H9 (cell line): ENCODE results near the gene RNF130. TPM values are rescaled to one million over a fixed set of nuclear protein-coding genes. Genes with fewer than 3 reads are reported as not detected.

Experiments used
- DNase-seq: peaks from one replicate; pipeline ENCODE4 v3.0.0-alpha.2; 2017
- H2AFZ ChIP-seq: one replicate; pipeline ENCODE4 v1.6.1; 2013; ENCODE audit warnings: mild to moderate bottlenecking, low read length, control low read depth, moderate library complexity
- H2AK5ac ChIP-seq: 2 replicates; pipeline ENCODE4 v1.6.1; 2013; ENCODE audit warnings: low read length, control low read depth, mixed read lengths; ENCODE audit not compliant: insufficient read length
- H2BK120ac ChIP-seq: one replicate; pipeline ENCODE4 v1.6.1; 2013; ENCODE audit warnings: low read depth, mild to moderate bottlenecking, low read length, control low read depth, inconsistent platforms; ENCODE audit not compliant: poor library complexity, severe bottlenecking
- H2BK12ac ChIP-seq: 2 replicates; pipeline ENCODE4 v1.6.1; 2013; ENCODE audit warnings: low read length, control low read depth, mixed read lengths, low read depth; ENCODE audit not compliant: insufficient read length
- H2BK15ac ChIP-seq: 2 replicates; pipeline ENCODE4 v1.6.1; 2013; ENCODE audit warnings: low read depth, low read length, control low read depth
- H2BK20ac ChIP-seq: one replicate; pipeline ENCODE4 v1.6.1; 2013; ENCODE audit warnings: low read depth, mild to moderate bottlenecking, low read length, control low read depth, inconsistent platforms; ENCODE audit not compliant: poor library complexity, severe bottlenecking
- H2BK5ac ChIP-seq: 2 replicates; pipeline ENCODE4 v1.6.1; 2013; ENCODE audit warnings: low read length, control low read depth, mixed read lengths; ENCODE audit not compliant: insufficient read length
- H3K14ac ChIP-seq: 2 replicates; pipeline ENCODE4 v1.6.1; 2013; ENCODE audit warnings: low read length, control low read depth; ENCODE audit not compliant: insufficient read depth
- H3K18ac ChIP-seq: 2 replicates; pipeline ENCODE4 v1.6.1; 2013; ENCODE audit warnings: low read depth, mild to moderate bottlenecking, mixed read lengths, low read length, control low read depth; ENCODE audit not compliant: insufficient read length
- H3K23ac ChIP-seq: 2 replicates; pipeline ENCODE4 v1.6.1; 2013; ENCODE audit warnings: low read length, control low read depth, mixed read lengths, low read depth; ENCODE audit not compliant: insufficient read length
- H3K23me2 ChIP-seq: 2 replicates; pipeline ENCODE4 v1.6.1; 2013; ENCODE audit warnings: low read depth, mild to moderate bottlenecking, mixed read lengths, low read length, control low read depth; ENCODE audit not compliant: insufficient read length, poor library complexity, severe bottlenecking
- H3K27ac ChIP-seq: 2 replicates; pipeline ENCODE4 v1.5.1; 2013; ENCODE audit warnings: low read length, control low read depth, mixed read lengths, low read depth; ENCODE audit not compliant: insufficient read length
- H3K27me3 ChIP-seq: 2 replicates; pipeline ENCODE4 v1.6.1; 2013; ENCODE audit warnings: low read length, control low read depth, inconsistent platforms; ENCODE audit not compliant: insufficient read depth
- H3K4ac ChIP-seq: 2 replicates; pipeline ENCODE4 v1.6.1; 2013; ENCODE audit warnings: low read depth, mild to moderate bottlenecking, control low read depth, inconsistent platforms, low read length, moderate library complexity
- H3K4me1 ChIP-seq: 2 replicates; pipeline ENCODE4 v1.6.1; 2013; ENCODE audit warnings: low read length, control low read depth, inconsistent platforms; ENCODE audit not compliant: insufficient read depth
- H3K4me2 ChIP-seq: 2 replicates; pipeline ENCODE4 v1.6.1; 2013; ENCODE audit warnings: low read length, control low read depth, mixed read lengths; ENCODE audit not compliant: insufficient read length, insufficient read depth
- H3K56ac ChIP-seq: 2 replicates; pipeline ENCODE4 v1.6.1; 2013; ENCODE audit warnings: low read depth, mild to moderate bottlenecking, mixed read lengths, low read length, control low read depth; ENCODE audit not compliant: insufficient read length
- H3K79me1 ChIP-seq: 2 replicates; pipeline ENCODE4 v1.6.1; 2013; ENCODE audit warnings: low read depth, mild to moderate bottlenecking, moderate library complexity, low read length, control low read depth, inconsistent platforms; ENCODE audit not compliant: insufficient read depth, poor library complexity, severe bottlenecking
- H3K79me2 ChIP-seq: 2 replicates; pipeline ENCODE4 v1.6.1; 2013; ENCODE audit warnings: low read length, control low read depth, inconsistent platforms; ENCODE audit not compliant: insufficient read depth
- H3K9ac ChIP-seq: 2 replicates; pipeline ENCODE4 v1.6.1; 2013; ENCODE audit warnings: low read length, control low read depth, mixed read lengths; ENCODE audit not compliant: insufficient read length; ENCODE audit errors: extremely low read depth
- H3K9me3 ChIP-seq: one replicate; pipeline ENCODE4 v1.6.1; 2013; ENCODE audit warnings: low read depth, low read length, inconsistent platforms; ENCODE audit not compliant: control insufficient read depth
- H3T11ph ChIP-seq: one replicate; pipeline ENCODE4 v1.6.1; 2013; ENCODE audit warnings: mild to moderate bottlenecking, low read length, control low read depth, inconsistent platforms
- H4K20me1 ChIP-seq: one replicate; pipeline ENCODE4 v1.6.1; 2013; ENCODE audit not compliant: control insufficient read depth, insufficient read length, insufficient read depth
- H4K5ac ChIP-seq: 2 replicates; pipeline ENCODE4 v1.6.1; 2013; ENCODE audit warnings: low read depth, mild to moderate bottlenecking, mixed read lengths, low read length, control low read depth; ENCODE audit not compliant: insufficient read length
- H4K8ac ChIP-seq: replicated peaks from 2 replicates; pipeline ENCODE4 v1.6.1; 2013; ENCODE audit warnings: low read length, control low read depth, mixed read lengths, low read depth; ENCODE audit not compliant: insufficient read length
- H4K91ac ChIP-seq: 2 replicates; pipeline ENCODE4 v1.6.1; 2013; ENCODE audit warnings: low read depth, mild to moderate bottlenecking, moderate library complexity, mixed read lengths, low read length, control low read depth; ENCODE audit not compliant: insufficient read length
- H3K27ac Mint-ChIP-seq, 3 experiments: 2 replicates in 2 of 3; 3 replicates in 1 of 3; pipeline ENCODE4 v1.8.0; 2020 to 2021; ENCODE audit warnings: mixed read lengths in 3 of 3, mild to moderate bottlenecking in 1 of 3, moderate library complexity in 1 of 3
- H3K27me3 Mint-ChIP-seq: 2 replicates; pipeline ENCODE4 v1.8.0; 2021; ENCODE audit warnings: low read depth, mild to moderate bottlenecking, moderate library complexity, mixed read lengths
- H3K36me3 Mint-ChIP-seq, 3 experiments: 2 replicates in 2 of 3; 3 replicates in 1 of 3; pipeline ENCODE4 v1.8.0; 2020 to 2021; ENCODE audit warnings: low read depth in 3 of 3, mixed read lengths in 3 of 3; ENCODE audit not compliant: insufficient read depth in 1 of 3
- H3K4me1 Mint-ChIP-seq, 2 experiments: 2 replicates each; pipeline ENCODE4 v1.8.0; 2020; ENCODE audit warnings: mixed read lengths in 2 of 2
- H3K4me3 Mint-ChIP-seq, 2 experiments: 2 replicates in 1 of 2; 3 replicates in 1 of 2; pipeline ENCODE4 v1.8.0; 2020 to 2021; ENCODE audit warnings: mild to moderate bottlenecking in 2 of 2, mixed read lengths in 2 of 2, moderate library complexity in 1 of 2
- H3K9me3 Mint-ChIP-seq, 2 experiments: 2 replicates in 1 of 2; 3 replicates in 1 of 2; pipeline ENCODE4 v1.8.0; 2020; ENCODE audit warnings: mild to moderate bottlenecking in 2 of 2, mixed read lengths in 2 of 2, moderate library complexity in 1 of 2
- CTCF ChIP-seq: fragments of 200-600 bp; sonication (generic); conservative IDR thresholded peaks from 3 replicates; pipeline ENCODE4 v1.8.0; 2021; ENCODE audit warnings: antibody characterized with exemption, mild to moderate bottlenecking
- WGBS: extraction: QIAGEN DNeasy Blood & Tissue Kit; methylation state at CpG from one replicate; pipeline ENCODE4 v1.1.7; 2013; ENCODE audit warnings: missing lambda C conversion rate, low lambda C conversion rate, mixed read lengths; ENCODE audit not compliant: insufficient read length; ENCODE audit errors: extremely low coverage; 5-methylcytosine and 5-hydroxymethylcytosine counted together
- total RNA-seq: library from RNA; stranded (reverse); gene quantifications from 2 replicates; pipeline ENCODE4 v1.2.1, GENCODE V29; 2021

RNF130 gene
- total RNA-seq, 1 experiment from 2014 or later = 80.0 TPM

- no peaks in the 10 kb centered on the region for H3K9me3 ChIP-seq
- no peak overlapping the region for H3K4ac ChIP-seq
- H3T11ph ChIP-seq = no peak overlapping the region
- DNase-seq = no peak
- H3K23me2 ChIP-seq = no peaks in the 10 kb centered on the region
- peaks cover 7% of the 10 kb centered on the region for H3K79me1 ChIP-seq
- WGBS = no CpG with 5 or more reads among the region's 5 CpGs
- H4K8ac ChIP-seq = no peak overlapping the region
- H2BK5ac ChIP-seq = no peak overlapping the region
- H3K4me1 ChIP-seq = peaks cover 4% of the 10 kb centered on the region; the same call in 1 of the 2 replicates
- TF ChIP-seq CTCF = no peak
- H3K18ac ChIP-seq = no peak overlapping the region
- no peak overlapping the region for H2BK15ac ChIP-seq
- H3K36me3 Mint-ChIP-seq = peaks cover 9 to 10% (median 9%) of the 10 kb centered on the region in 3 experiments
- H4K91ac ChIP-seq = no peak overlapping the region
- H4K5ac ChIP-seq = no peak overlapping the region
- no peaks in the 10 kb centered on the region for H3K27me3 Mint-ChIP-seq
- H2BK120ac ChIP-seq = no peak overlapping the region
- H4K20me1 ChIP-seq = no peaks in the 10 kb centered on the region
- H3K4me2 ChIP-seq = no peak overlapping the region
- no peak overlapping the region for H3K27ac ChIP-seq
- no peak overlapping the region for H2AK5ac ChIP-seq
- peaks cover 17% of the 10 kb centered on the region; the same call in 1 of the 2 replicates for H3K79me2 ChIP-seq
- H3K9ac ChIP-seq = no peak overlapping the region
- H2BK20ac ChIP-seq = no peak overlapping the region
- H3K27me3 ChIP-seq = no peaks in the 10 kb centered on the region
- H3K4me1 Mint-ChIP-seq = peaks cover 73 to 75% of the 10 kb centered on the region in 2 experiments
- no peak overlapping the region for H3K14ac ChIP-seq
- no peak overlapping the region for H2BK12ac ChIP-seq
- H3K23ac ChIP-seq = no peak overlapping the region
- no peak overlapping the region for H3K56ac ChIP-seq
- H3K4me3 Mint-ChIP-seq = no peak overlapping the region
- peaks cover 5 to 8% of the 10 kb centered on the region in 2 experiments for H3K9me3 Mint-ChIP-seq
- H3K27ac Mint-ChIP-seq = peak overlapping the region in 1 of 3 experiments; percentile 37; a peak in 2 of 7 replicates
- H2AFZ ChIP-seq = no peak overlapping the region
These were observed 19.2 kb downstream of the RNF130 start for GRCh38 chr5:180052211-180052818.
